Neural progenitor cell (in vitro differentiated cells): ENCODE data around the gene HYAL3.
A peak's percentile ranks its signal among the peaks of the same experiment; 100 is the strongest.

Experiments used
- CTCF ChIP-seq: fragments of 200-600 bp; sonication (generic); IDR thresholded peaks from 2 replicates; pipeline ENCODE4 v1.5.1; 2017; ENCODE audit warnings: antibody characterized with exemption, mild to moderate bottlenecking
- EZH2phosphoT487 ChIP-seq: fragments of 200-600 bp; sonication (generic); IDR thresholded peaks from 2 replicates; pipeline ENCODE4 v1.6.1; 2017; ENCODE audit warnings: antibody characterized with exemption

GRCh38 chr3:50342813-50343633, 43.8 kb upstream of the HYAL3 start:
- peak; percentile 26 for TF ChIP-seq CTCF
- no peak for TF ChIP-seq EZH2phosphoT487
